SK-N-SH treated with all-trans-retinoic acid at 6 μM for 48 hours (cell line): ENCODE results near the gene PIGM.
"Not testable (repeated sequence)": the region's sequence is repeated elsewhere in the genome, so short reads cannot be mapped to it uniquely, and the experiment has no call there.

ENCODE experiments used
- ATAC-seq: fragments of 200-7000 bp; cut with Tn5 transposase; 3 replicates; pipeline ENCODE4 v1.9.1; 2020; ENCODE audit warnings: mild to moderate bottlenecking, moderate library complexity
- ARNTL ChIP-seq: fragments of 450-650 bp; formaldehyde crosslinking; IDR thresholded peaks from 2 replicates; pipeline ENCODE4 v1.5.0; 2020; ENCODE audit warnings: low read depth, mild to moderate bottlenecking, moderate library complexity, borderline replicate concordance
- BACH2 ChIP-seq: fragments of 250-450 bp; sonication (Bioruptor Pico); IDR thresholded peaks from 2 replicates; pipeline ENCODE4 v1.9.0; 2021; ENCODE audit warnings: mild to moderate bottlenecking, borderline replicate concordance
- CSDC2 ChIP-seq: fragments of 250-450 bp; sonication (Bioruptor Pico); IDR thresholded peaks from 2 replicates; pipeline ENCODE4 v1.5.0; 2020; ENCODE audit warnings: mild to moderate bottlenecking, moderate library complexity
- ESRRG ChIP-seq: fragments of 250-450 bp; sonication (Bioruptor Pico); IDR thresholded peaks from 2 replicates; pipeline ENCODE4 v1.6.1; 2021; ENCODE audit warnings: mild to moderate bottlenecking
- GLIS3 ChIP-seq: fragments of 250-450 bp; sonication (Bioruptor Pico); IDR thresholded peaks from 2 replicates; pipeline ENCODE4 v1.5.0; 2020; ENCODE audit warnings: mild to moderate bottlenecking, moderate library complexity
- ISL1 ChIP-seq: fragments of 250-450 bp; sonication (Bioruptor Pico); IDR thresholded peaks from 2 replicates; pipeline ENCODE4 v2.1.2; 2022; ENCODE audit warnings: mild to moderate bottlenecking, moderate library complexity
- RARB ChIP-seq: fragments of 250-450 bp; sonication (Bioruptor Pico); IDR thresholded peaks from 2 replicates; pipeline ENCODE4 v1.8.0; 2021; ENCODE audit warnings: mild to moderate bottlenecking, moderate library complexity
- SNAI2 ChIP-seq: fragments of 250-450 bp; sonication (Bioruptor Pico); IDR thresholded peaks from 2 replicates; pipeline ENCODE4 v1.5.0; 2020; ENCODE audit warnings: mild to moderate bottlenecking, moderate library complexity
- TCF4 ChIP-seq: fragments of 250-450 bp; sonication (Bioruptor Pico); IDR thresholded peaks from 2 replicates; pipeline ENCODE4 v1.8.0; 2021; ENCODE audit warnings: mild to moderate bottlenecking, moderate library complexity, borderline replicate concordance
- TOX ChIP-seq: fragments of 250-450 bp; sonication (Bioruptor Pico); IDR thresholded peaks from 2 replicates; pipeline ENCODE4 v1.8.0; 2021; ENCODE audit warnings: mild to moderate bottlenecking, moderate library complexity, borderline replicate concordance
- ZC3H10 ChIP-seq: fragments of 250-450 bp; sonication (Bioruptor Pico); IDR thresholded peaks from 2 replicates; pipeline ENCODE4 v1.5.1; 2021; ENCODE audit warnings: mild to moderate bottlenecking, moderate library complexity
- ZFP3 ChIP-seq: fragments of 250-450 bp; sonication (Bioruptor Pico); IDR thresholded peaks from 2 replicates; pipeline ENCODE4 v1.5.0; 2020; ENCODE audit warnings: mild to moderate bottlenecking, moderate library complexity
- ZFP30 ChIP-seq: fragments of 450-650 bp; formaldehyde crosslinking; IDR thresholded peaks from 2 replicates; pipeline ENCODE4 v1.5.0; 2022; ENCODE audit warnings: mild to moderate bottlenecking, moderate library complexity
- ZNF565 ChIP-seq: fragments of 450-650 bp; formaldehyde crosslinking; conservative IDR thresholded peaks from 2 replicates; pipeline ENCODE4 v1.5.0; 2020; ENCODE audit warnings: low read depth, mild to moderate bottlenecking, moderate library complexity
- ZNF70 ChIP-seq: fragments of 450-650 bp; formaldehyde crosslinking; IDR thresholded peaks from 2 replicates; pipeline ENCODE4 v1.5.0; 2020; ENCODE audit warnings: mild to moderate bottlenecking, moderate library complexity
- ZNF8 ChIP-seq: fragments of 450-650 bp; formaldehyde crosslinking; IDR thresholded peaks from 2 replicates; pipeline ENCODE4 v1.5.0; 2020; ENCODE audit warnings: mild to moderate bottlenecking, moderate library complexity
- TF ChIP-seq, protein P1 (sequence below): fragments of 250-450 bp; sonication (Bioruptor Pico); IDR thresholded peaks from 2 replicates; pipeline ENCODE4 v1.8.0; 2021; ENCODE audit warnings: low read depth, mild to moderate bottlenecking, moderate library complexity, borderline replicate concordance
- TF ChIP-seq, protein P2 (sequence below): fragments of 250-450 bp; sonication (Bioruptor Pico); IDR thresholded peaks from 2 replicates; pipeline ENCODE4 v1.5.1; 2021; ENCODE audit warnings: mild to moderate bottlenecking, moderate library complexity
- TF ChIP-seq, protein P3 (sequence below): fragments of 250-450 bp; sonication (Bioruptor Pico); IDR thresholded peaks from 2 replicates; pipeline ENCODE4 v1.8.0; 2020; ENCODE audit warnings: mild to moderate bottlenecking, moderate library complexity, borderline replicate concordance
- TF ChIP-seq, protein P4 (sequence below): fragments of 250-450 bp; sonication (Bioruptor Pico); IDR thresholded peaks from 2 replicates; pipeline ENCODE4 v1.5.0; 2020; ENCODE audit warnings: mild to moderate bottlenecking, moderate library complexity
- TF ChIP-seq, protein P5 (sequence below): fragments of 250-450 bp; sonication (Bioruptor Pico); IDR thresholded peaks from 2 replicates; pipeline ENCODE4 v1.5.1; 2020; ENCODE audit warnings: low read depth, mild to moderate bottlenecking, moderate library complexity

PIGM gene

DNA sequence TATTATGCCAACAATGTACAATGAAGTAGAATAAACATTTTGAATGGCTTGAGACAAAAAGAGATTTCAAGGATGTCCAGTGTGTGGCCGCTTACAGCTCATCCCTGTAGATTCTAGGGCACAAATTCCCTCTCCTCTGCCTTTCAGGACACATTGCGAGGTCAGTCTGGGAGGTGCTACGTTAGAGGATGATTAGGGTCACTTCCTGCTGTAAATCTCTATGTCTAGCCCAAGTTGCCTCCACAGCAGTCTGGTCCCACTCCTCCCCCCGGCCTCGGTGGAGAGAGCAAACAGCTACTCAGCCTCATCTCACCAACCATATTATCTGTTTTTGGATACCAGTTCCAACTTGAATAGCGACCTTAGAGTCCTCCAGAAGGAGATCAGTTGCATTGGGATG lies 21.1 kb upstream of the PIGM start:
- no peak for TF ChIP-seq CSDC2 (CRISPR knock-in tag)
- TF ChIP-seq ZNF8 (CRISPR knock-in tag), result no peak
- no peak for TF ChIP-seq TCF4
- TF ChIP-seq, protein P1, sequence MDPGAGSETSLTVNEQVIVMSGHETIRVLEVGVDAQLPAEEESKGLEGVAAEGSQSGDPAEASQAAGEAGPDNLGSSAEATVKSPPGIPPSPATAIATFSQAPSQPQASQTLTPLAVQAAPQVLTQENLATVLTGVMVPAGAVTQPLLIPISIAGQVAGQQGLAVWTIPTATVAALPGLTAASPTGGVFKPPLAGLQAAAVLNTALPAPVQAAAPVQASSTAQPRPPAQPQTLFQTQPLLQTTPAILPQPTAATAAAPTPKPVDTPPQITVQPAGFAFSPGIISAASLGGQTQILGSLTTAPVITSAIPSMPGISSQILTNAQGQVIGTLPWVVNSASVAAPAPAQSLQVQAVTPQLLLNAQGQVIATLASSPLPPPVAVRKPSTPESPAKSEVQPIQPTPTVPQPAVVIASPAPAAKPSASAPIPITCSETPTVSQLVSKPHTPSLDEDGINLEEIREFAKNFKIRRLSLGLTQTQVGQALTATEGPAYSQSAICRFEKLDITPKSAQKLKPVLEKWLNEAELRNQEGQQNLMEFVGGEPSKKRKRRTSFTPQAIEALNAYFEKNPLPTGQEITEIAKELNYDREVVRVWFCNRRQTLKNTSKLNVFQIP (CRISPR knock-in tag), result no peak
- TF ChIP-seq, protein P2, sequence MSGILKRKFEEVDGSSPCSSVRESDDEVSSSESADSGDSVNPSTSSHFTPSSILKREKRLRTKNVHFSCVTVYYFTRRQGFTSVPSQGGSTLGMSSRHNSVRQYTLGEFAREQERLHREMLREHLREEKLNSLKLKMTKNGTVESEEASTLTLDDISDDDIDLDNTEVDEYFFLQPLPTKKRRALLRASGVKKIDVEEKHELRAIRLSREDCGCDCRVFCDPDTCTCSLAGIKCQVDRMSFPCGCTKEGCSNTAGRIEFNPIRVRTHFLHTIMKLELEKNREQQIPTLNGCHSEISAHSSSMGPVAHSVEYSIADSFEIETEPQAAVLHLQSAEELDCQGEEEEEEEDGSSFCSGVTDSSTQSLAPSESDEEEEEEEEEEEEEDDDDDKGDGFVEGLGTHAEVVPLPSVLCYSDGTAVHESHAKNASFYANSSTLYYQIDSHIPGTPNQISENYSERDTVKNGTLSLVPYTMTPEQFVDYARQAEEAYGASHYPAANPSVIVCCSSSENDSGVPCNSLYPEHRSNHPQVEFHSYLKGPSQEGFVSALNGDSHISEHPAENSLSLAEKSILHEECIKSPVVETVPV (CRISPR knock-in tag), result no peak
- no peak for TF ChIP-seq ZNF565 (CRISPR knock-in tag)
- TF ChIP-seq RARB, result no peak
- TF ChIP-seq ZNF70 (CRISPR knock-in tag), result no peak
- no peak for TF ChIP-seq TOX (CRISPR knock-in tag)
- no peak for TF ChIP-seq ARNTL (CRISPR knock-in tag)
- no peak for TF ChIP-seq ZC3H10 (CRISPR knock-in tag)
- TF ChIP-seq, protein P3, sequence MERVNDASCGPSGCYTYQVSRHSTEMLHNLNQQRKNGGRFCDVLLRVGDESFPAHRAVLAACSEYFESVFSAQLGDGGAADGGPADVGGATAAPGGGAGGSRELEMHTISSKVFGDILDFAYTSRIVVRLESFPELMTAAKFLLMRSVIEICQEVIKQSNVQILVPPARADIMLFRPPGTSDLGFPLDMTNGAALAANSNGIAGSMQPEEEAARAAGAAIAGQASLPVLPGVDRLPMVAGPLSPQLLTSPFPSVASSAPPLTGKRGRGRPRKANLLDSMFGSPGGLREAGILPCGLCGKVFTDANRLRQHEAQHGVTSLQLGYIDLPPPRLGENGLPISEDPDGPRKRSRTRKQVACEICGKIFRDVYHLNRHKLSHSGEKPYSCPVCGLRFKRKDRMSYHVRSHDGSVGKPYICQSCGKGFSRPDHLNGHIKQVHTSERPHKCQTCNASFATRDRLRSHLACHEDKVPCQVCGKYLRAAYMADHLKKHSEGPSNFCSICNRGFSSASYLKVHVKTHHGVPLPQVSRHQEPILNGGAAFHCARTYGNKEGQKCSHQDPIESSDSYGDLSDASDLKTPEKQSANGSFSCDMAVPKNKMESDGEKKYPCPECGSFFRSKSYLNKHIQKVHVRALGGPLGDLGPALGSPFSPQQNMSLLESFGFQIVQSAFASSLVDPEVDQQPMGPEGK (CRISPR knock-in tag), result no peak
- TF ChIP-seq ESRRG (CRISPR knock-in tag), result no peak
- TF ChIP-seq BACH2 (CRISPR knock-in tag), result no peak
- TF ChIP-seq, protein P4, sequence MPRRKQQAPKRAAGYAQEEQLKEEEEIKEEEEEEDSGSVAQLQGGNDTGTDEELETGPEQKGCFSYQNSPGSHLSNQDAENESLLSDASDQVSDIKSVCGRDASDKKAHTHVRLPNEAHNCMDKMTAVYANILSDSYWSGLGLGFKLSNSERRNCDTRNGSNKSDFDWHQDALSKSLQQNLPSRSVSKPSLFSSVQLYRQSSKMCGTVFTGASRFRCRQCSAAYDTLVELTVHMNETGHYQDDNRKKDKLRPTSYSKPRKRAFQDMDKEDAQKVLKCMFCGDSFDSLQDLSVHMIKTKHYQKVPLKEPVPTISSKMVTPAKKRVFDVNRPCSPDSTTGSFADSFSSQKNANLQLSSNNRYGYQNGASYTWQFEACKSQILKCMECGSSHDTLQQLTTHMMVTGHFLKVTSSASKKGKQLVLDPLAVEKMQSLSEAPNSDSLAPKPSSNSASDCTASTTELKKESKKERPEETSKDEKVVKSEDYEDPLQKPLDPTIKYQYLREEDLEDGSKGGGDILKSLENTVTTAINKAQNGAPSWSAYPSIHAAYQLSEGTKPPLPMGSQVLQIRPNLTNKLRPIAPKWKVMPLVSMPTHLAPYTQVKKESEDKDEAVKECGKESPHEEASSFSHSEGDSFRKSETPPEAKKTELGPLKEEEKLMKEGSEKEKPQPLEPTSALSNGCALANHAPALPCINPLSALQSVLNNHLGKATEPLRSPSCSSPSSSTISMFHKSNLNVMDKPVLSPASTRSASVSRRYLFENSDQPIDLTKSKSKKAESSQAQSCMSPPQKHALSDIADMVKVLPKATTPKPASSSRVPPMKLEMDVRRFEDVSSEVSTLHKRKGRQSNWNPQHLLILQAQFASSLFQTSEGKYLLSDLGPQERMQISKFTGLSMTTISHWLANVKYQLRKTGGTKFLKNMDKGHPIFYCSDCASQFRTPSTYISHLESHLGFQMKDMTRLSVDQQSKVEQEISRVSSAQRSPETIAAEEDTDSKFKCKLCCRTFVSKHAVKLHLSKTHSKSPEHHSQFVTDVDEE (CRISPR knock-in tag), result no peak
- TF ChIP-seq ZFP3 (CRISPR knock-in tag), result no peak
- no peak for TF ChIP-seq ISL1
- TF ChIP-seq, all 23 proteins: peak for 0
- no peak for ATAC-seq

DNA sequence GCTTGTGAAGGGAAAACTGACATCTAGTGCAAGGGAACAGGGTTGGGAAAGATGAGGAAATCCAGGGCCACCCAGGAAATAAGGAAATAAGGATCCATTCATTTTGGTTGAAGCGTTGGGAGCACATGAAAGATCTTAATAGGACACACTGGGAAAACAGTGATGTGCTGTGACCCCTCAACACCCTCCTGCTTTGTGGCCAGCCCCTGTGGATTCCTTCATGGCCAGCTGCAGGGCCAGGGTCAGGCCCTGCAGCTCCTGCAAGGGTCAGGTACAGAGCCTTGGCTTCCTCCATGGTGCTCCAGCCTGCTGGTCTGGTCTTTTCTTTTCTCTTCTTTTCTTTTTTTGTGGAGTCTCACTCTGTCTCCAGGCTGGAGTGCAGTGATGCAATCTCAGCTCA lies 18.8 kb upstream of the PIGM start:
- TF ChIP-seq, protein P4 (CRISPR knock-in tag), result no peak
- TF ChIP-seq, protein P2 (CRISPR knock-in tag), result no peak
- TF ChIP-seq SNAI2 (CRISPR knock-in tag) (no peak), CSDC2 (CRISPR knock-in tag) (no peak), TOX (CRISPR knock-in tag) (no peak), BACH2 (CRISPR knock-in tag) (no peak), ZNF565 (CRISPR knock-in tag) (no peak), ZNF70 (CRISPR knock-in tag) (no peak), ZFP30 (no peak), ZNF8 (CRISPR knock-in tag) (no peak), GLIS3 (CRISPR knock-in tag) (no peak)
- TF ChIP-seq, protein P5, sequence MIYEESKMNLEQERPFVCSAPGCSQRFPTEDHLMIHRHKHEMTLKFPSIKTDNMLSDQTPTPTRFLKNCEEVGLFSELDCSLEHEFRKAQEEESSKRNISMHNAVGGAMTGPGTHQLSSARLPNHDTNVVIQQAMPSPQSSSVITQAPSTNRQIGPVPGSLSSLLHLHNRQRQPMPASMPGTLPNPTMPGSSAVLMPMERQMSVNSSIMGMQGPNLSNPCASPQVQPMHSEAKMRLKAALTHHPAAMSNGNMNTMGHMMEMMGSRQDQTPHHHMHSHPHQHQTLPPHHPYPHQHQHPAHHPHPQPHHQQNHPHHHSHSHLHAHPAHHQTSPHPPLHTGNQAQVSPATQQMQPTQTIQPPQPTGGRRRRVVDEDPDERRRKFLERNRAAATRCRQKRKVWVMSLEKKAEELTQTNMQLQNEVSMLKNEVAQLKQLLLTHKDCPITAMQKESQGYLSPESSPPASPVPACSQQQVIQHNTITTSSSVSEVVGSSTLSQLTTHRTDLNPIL (CRISPR knock-in tag), result no peak
- TF ChIP-seq, protein P3 (CRISPR knock-in tag), result no peak
- no peak for ATAC-seq

DNA sequence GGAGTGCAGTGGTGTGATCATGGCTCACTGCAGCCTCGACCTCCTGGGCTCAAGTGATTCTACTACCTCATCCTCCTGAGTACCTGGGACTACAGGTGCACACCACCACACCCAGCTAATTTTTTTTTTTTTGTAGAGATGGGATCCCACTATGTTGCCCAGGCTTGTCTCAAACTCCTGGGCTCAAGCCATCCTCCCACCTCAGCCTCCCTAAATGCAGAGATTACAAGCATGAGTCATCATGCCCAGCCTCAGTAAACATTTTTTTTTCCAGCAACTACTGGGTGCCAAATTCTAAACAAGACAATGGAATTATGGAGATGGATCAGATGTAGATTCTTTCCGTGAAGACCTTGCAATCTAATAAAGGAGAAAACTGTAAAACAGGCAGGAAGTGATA lies 18.4 kb upstream of the PIGM start:
- ATAC-seq, result not testable (repeated sequence)
